ENCODE results near the gene DMD. TPM values are rescaled to one million over a fixed set of nuclear protein-coding genes. Genes with fewer than 3 reads are reported as not detected.

The DMD gene
- total and polyA plus RNA-seq, 2 donors (not counting 1 experiment from before 2014, with no cell fraction given): 2.0 to 51.8 TPM

DNA sequence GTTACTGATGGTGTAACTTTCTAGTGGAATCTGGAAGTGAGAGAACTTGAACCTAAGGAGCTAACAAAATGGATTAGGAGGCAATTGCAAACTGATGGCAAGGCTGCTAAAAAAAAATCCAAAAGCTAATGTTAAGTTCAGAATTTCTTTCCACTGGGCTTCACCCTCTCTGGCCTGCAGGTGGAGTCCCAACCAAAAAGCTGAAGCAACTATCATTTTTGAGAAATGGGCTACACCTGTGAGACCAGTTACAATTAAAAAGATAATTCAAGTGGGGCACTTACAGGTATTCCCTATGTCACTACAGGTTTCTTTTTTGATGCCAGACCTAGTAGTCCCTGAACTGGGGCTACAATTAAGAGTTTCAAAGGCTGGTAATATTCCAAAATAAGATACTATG lies 1997.4 kb downstream of the DMD start:
- H3K4me1 ChIP-seq (ENCODE audit: control insufficient read depth in 2 of 2, insufficient read depth in 2 of 2, low read length in 2 of 2): peaks cover 0 to 5% of the 10 kb centered on the region in 2 donors
- H4K20me1 ChIP-seq (ENCODE audit: control insufficient read depth, insufficient read depth, low read length, poor library complexity, severe bottlenecking): no peaks in the 10 kb centered on the region
- no peaks in the 10 kb centered on the region for H3K9me3 ChIP-seq (ENCODE audit: control extremely low read depth in 1 of 3, control insufficient read depth in 2 of 3, insufficient read depth in 1 of 3, low read length in 2 of 3)
- H2AFZ ChIP-seq (ENCODE audit: insufficient read depth, low read depth, low read length, poor library complexity, severe bottlenecking): no peak overlapping the region
- no peak overlapping the region for H3K4me3 ChIP-seq (ENCODE audit: control extremely low read depth in 1 of 5, extremely low read depth in 1 of 5, insufficient read depth in 1 of 5, low read depth in 2 of 5, low read length in 4 of 5)
- ChIA-PET POLR2A (no interaction called here), CTCF (interaction anchor here (0.7 to 6.1 kb wide), 23 partner anchors 9 to 478 kb away, joined by 3 to 109 read pairs (median 6); no protein-coding TSS in a partner anchor)
- H3K27ac ChIP-seq (ENCODE audit: low read length in 2 of 2): no peak overlapping the region
- H3K4me1 Mint-ChIP-seq: peaks cover 11% of the 10 kb centered on the region
- H3K36me3 ChIP-seq (replicated peaks in 1 of 2; ENCODE audit: control extremely low read depth in 1 of 2, control insufficient read depth in 1 of 2, extremely low read depth in 1 of 2, insufficient read depth in 2 of 2, low read length in 1 of 2): no peaks in the 10 kb centered on the region
- H3K27me3 Mint-ChIP-seq: no peaks in the 10 kb centered on the region
- ATAC-seq (ENCODE audit: low read depth) (peak; percentile 51), DNase-seq (peak; percentile 40)
- no peak overlapping the region for H3K4me2 ChIP-seq (replicated peaks; ENCODE audit: low read depth, low read length, poor library complexity, severe bottlenecking)
- TF ChIP-seq, protein P1, sequence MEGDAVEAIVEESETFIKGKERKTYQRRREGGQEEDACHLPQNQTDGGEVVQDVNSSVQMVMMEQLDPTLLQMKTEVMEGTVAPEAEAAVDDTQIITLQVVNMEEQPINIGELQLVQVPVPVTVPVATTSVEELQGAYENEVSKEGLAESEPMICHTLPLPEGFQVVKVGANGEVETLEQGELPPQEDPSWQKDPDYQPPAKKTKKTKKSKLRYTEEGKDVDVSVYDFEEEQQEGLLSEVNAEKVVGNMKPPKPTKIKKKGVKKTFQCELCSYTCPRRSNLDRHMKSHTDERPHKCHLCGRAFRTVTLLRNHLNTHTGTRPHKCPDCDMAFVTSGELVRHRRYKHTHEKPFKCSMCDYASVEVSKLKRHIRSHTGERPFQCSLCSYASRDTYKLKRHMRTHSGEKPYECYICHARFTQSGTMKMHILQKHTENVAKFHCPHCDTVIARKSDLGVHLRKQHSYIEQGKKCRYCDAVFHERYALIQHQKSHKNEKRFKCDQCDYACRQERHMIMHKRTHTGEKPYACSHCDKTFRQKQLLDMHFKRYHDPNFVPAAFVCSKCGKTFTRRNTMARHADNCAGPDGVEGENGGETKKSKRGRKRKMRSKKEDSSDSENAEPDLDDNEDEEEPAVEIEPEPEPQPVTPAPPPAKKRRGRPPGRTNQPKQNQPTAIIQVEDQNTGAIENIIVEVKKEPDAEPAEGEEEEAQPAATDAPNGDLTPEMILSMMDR (IDR thresholded peaks at IDR 0.05): peak; percentile 64
- no peak for TF ChIP-seq EZH2 (IDR thresholded peaks at IDR 0.05; ENCODE audit: borderline replicate concordance, insufficient read depth, low read depth, low read length, poor library complexity, severe bottlenecking)
- no peaks in the 10 kb centered on the region for H3K27me3 ChIP-seq (replicated peaks in 1 of 4; ENCODE audit: control extremely low read depth in 1 of 4, control insufficient read depth in 3 of 4, insufficient read depth in 4 of 4, low read length in 3 of 4)
- intact Hi-C loops (cut with micrococcal nuclease): loop anchor here (1.0 to 2.0 kb wide), 3 partner anchors 53 to 175 kb away; no protein-coding TSS in a partner anchor
- H3K9me3 Mint-ChIP-seq (ENCODE audit: insufficient read depth): no peaks in the 10 kb centered on the region
- no peak overlapping the region for H3K27ac Mint-ChIP-seq
- H3K79me2 ChIP-seq (ENCODE audit: control insufficient read depth, insufficient read depth, low read length): no peaks in the 10 kb centered on the region
- no peak overlapping the region for H3K9ac ChIP-seq (ENCODE audit: low read length)
- no peak overlapping the region for H3K4me3 Mint-ChIP-seq

DNA sequence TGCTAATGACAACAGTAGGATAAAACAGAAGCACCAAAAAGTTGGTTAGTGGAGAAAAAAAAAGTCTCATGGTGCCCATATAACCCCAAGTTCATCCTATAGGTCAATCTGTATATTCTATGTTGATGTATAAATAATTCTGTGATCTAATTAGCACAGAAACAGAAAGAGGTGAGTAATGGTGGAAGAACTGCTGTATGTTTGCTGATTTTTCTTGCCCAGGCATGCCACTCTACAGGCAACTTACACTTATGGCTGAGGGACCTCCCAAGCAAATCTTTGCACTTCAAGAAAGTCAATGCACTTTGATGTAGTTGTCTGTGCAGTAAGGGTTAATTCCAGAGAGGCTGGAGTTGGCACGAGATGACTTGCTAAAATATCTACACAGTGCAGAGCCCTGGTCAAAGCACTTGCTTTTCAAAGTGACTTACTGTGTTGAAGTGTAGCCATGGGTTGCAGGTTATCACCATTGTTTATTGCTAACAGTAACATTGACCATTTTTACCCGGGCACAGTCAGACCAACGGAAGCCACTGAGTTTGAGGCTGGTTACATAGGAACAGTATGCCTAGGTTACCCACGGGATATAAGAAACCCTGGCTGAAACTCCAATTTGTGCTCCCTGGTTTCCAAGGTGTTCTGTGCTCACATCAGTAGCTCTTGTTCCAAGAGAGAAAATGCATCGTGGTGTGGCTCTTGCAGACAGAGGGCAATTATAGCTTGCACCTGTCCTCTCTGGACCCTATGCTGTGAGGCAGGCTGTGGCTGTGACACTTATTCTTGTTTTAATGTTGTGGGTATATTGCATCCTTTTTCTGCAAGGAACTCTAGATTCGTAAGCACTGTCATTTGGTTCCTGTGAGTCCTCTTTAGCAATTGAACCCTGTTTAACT lies 1998.2 kb downstream of the DMD start:
- Histone ChIP-seq H3K79me2 (ENCODE audit: control insufficient read depth, insufficient read depth, low read length) (no peaks in the 10 kb centered on the region), H4K20me1 (ENCODE audit: control insufficient read depth, insufficient read depth, low read length, poor library complexity, severe bottlenecking) (no peaks in the 10 kb centered on the region), H3K9ac (ENCODE audit: low read length) (no peak overlapping the region), H3K4me1 (ENCODE audit: control insufficient read depth in 2 of 2, insufficient read depth in 2 of 2, low read length in 2 of 2) (peaks cover 0 to 5% of the 10 kb centered on the region in 2 donors), H3K27ac (ENCODE audit: low read length in 2 of 2) (no peak overlapping the region), H3K4me3 (ENCODE audit: control extremely low read depth in 1 of 5, extremely low read depth in 1 of 5, insufficient read depth in 1 of 5, low read depth in 2 of 5, low read length in 4 of 5) (no peak overlapping the region), H3K9me3 (ENCODE audit: control extremely low read depth in 1 of 3, control insufficient read depth in 2 of 3, insufficient read depth in 1 of 3, low read length in 2 of 3) (no peaks in the 10 kb centered on the region), H3K4me2 (replicated peaks; ENCODE audit: low read depth, low read length, poor library complexity, severe bottlenecking) (no peak overlapping the region), H3K36me3 (replicated peaks in 1 of 2; ENCODE audit: control extremely low read depth in 1 of 2, control insufficient read depth in 1 of 2, extremely low read depth in 1 of 2, insufficient read depth in 2 of 2, low read length in 1 of 2) (no peaks in the 10 kb centered on the region), H2AFZ (ENCODE audit: insufficient read depth, low read depth, low read length, poor library complexity, severe bottlenecking) (no peak overlapping the region), H3K27me3 (replicated peaks in 1 of 4; ENCODE audit: control extremely low read depth in 1 of 4, control insufficient read depth in 3 of 4, insufficient read depth in 4 of 4, low read length in 3 of 4) (no peaks in the 10 kb centered on the region)
- DNase-seq (no peak), ATAC-seq (ENCODE audit: low read depth) (no peak)
- H3K9me3 Mint-ChIP-seq (ENCODE audit: insufficient read depth): no peaks in the 10 kb centered on the region
- POLR2A ChIA-PET: no interaction called here
- CTCF ChIA-PET: interaction anchor here (0.7 to 6.1 kb wide), 23 partner anchors 8 to 477 kb away, joined by 3 to 109 read pairs (median 6); no protein-coding TSS in a partner anchor
- intact Hi-C loops (cut with micrococcal nuclease): no loop called here
- no peaks in the 10 kb centered on the region for H3K27me3 Mint-ChIP-seq
- TF ChIP-seq, protein P1 (IDR thresholded peaks at IDR 0.05): no peak
- TF ChIP-seq EZH2 (IDR thresholded peaks at IDR 0.05; ENCODE audit: borderline replicate concordance, insufficient read depth, low read depth, low read length, poor library complexity, severe bottlenecking): no peak
- H3K27ac Mint-ChIP-seq: no peak overlapping the region
- 80% methylated on average over 1 of the region's 6 CpGs for WGBS (ENCODE audit: insufficient coverage)
- no peak overlapping the region for H3K4me3 Mint-ChIP-seq
- H3K4me1 Mint-ChIP-seq: peaks cover 11% of the 10 kb centered on the region
